DND-41 (cell line): ENCODE results near the gene PRPS1L1.

Source experiments
- ATAC-seq: fragments of 200-7000 bp; cut with Tn5 transposase; 3 replicates; pipeline ENCODE4 v1.9.1; 2021; ENCODE audit warnings: low read depth; ENCODE audit not compliant: insufficient read depth
- DNase-seq: peaks from one replicate; pipeline ENCODE4 v3.0.0-alpha.2; 2020
- H2AFZ ChIP-seq: 2 replicates; pipeline ENCODE4 v1.6.0; 2012; ENCODE audit warnings: low read depth, low read length
- H3K27ac ChIP-seq: 2 replicates; pipeline ENCODE4 v1.5.1; 2012; ENCODE audit warnings: low read length, inconsistent platforms
- H3K27me3 ChIP-seq: fragments of 200-600 bp; sonication (generic); 2 replicates; pipeline ENCODE4 v1.6.0; 2012; ENCODE audit warnings: low read length, mild to moderate bottlenecking, inconsistent platforms; ENCODE audit not compliant: insufficient read depth, poor library complexity
- H3K36me3 ChIP-seq: 2 replicates; pipeline ENCODE4 v1.5.1; 2012; ENCODE audit warnings: low read length, inconsistent platforms; ENCODE audit not compliant: insufficient read depth
- H3K4me1 ChIP-seq: 2 replicates; pipeline ENCODE4 v1.5.1; 2012; ENCODE audit warnings: mild to moderate bottlenecking, low read length; ENCODE audit not compliant: insufficient read depth
- H3K4me2 ChIP-seq: 2 replicates; pipeline ENCODE4 v1.6.0; 2012; ENCODE audit warnings: mild to moderate bottlenecking, moderate library complexity, low read length, inconsistent platforms; ENCODE audit not compliant: insufficient read depth
- H3K4me3 ChIP-seq, 2 experiments: fragments of 200-600 bp in 1 of 2; shearing (Covaris generic) in 1 of 2; 2 replicates each; pipeline ENCODE4 v1.5.1; 2012 to 2016; ENCODE audit warnings: inconsistent platforms in 2 of 2, low read length in 2 of 2, mild to moderate bottlenecking in 2 of 2, low read depth in 1 of 2, moderate library complexity in 1 of 2
- H3K79me2 ChIP-seq: 2 replicates; pipeline ENCODE4 v1.6.0; 2012; ENCODE audit warnings: low read length, inconsistent platforms; ENCODE audit not compliant: insufficient read depth
- H3K9ac ChIP-seq: 2 replicates; pipeline ENCODE4 v1.6.0; 2012; ENCODE audit warnings: low read depth, mild to moderate bottlenecking, inconsistent platforms, low read length, moderate library complexity
- H3K9me3 ChIP-seq: 2 replicates; pipeline ENCODE4 v1.5.1; 2012; ENCODE audit warnings: low read length, moderate library complexity, mild to moderate bottlenecking, inconsistent platforms; ENCODE audit not compliant: insufficient read depth, severe bottlenecking
- H4K20me1 ChIP-seq: 2 replicates; pipeline ENCODE4 v1.6.0; 2012; ENCODE audit warnings: low read length; ENCODE audit not compliant: insufficient read depth
- EZH2 ChIP-seq: IDR thresholded peaks from 3 replicates; pipeline ENCODE4 v1.6.1; 2012; ENCODE audit warnings: borderline replicate concordance, low read depth, mild to moderate bottlenecking, moderate library complexity, low read length, inconsistent platforms; ENCODE audit not compliant: severe bottlenecking
- TF ChIP-seq, protein P1 (sequence below): IDR thresholded peaks from 2 replicates; pipeline ENCODE4 v1.5.1; 2012; ENCODE audit warnings: borderline replicate concordance, low read length, moderate library complexity, mild to moderate bottlenecking; ENCODE audit not compliant: poor library complexity, severe bottlenecking; ENCODE audit errors: extremely low read depth

The PRPS1L1 gene

DNA sequence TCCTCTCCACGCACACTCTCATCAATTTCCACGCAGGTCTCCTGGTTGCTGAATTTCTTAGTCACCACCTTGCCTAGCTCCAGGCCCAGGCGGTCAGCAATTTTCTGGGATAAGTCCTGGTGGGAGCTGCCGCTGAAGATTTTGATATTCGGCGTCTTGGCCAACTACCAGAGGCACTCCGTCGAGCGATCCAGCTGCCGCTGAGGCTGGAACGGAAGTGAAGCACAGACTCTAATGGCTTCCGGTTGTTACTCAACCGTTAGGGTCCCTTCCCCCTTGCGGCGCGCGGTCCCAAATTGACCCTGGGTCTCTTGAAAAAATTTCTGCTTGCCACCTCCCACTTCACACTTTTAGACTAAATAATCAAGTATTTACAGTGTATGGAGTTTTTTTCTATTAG, at the start of gene PRPS1L1:
Gene PRPS1L1 (minus strand): TSS at position 219 of the 400 bp plus-strand sequence.
- Histone ChIP-seq H3K27ac (no peak within 1 kb of the TSS), H3K27me3 (peaks cover 2% of the 10 kb centered on the region), H2AFZ (no peak within 1 kb of the TSS), H3K4me2 (no peak within 1 kb of the TSS), H3K9ac (no peak within 1 kb of the TSS), H4K20me1 (no peaks in the 10 kb centered on the region), H3K4me1 (no peaks in the 10 kb centered on the region), H3K79me2 (no peaks in the 10 kb centered on the region), H3K9me3 (no peaks in the 10 kb centered on the region), H3K4me3 (no peak within 1 kb of the TSS), H3K36me3 (no peaks in the 10 kb centered on the region)
- TF ChIP-seq, protein P1, sequence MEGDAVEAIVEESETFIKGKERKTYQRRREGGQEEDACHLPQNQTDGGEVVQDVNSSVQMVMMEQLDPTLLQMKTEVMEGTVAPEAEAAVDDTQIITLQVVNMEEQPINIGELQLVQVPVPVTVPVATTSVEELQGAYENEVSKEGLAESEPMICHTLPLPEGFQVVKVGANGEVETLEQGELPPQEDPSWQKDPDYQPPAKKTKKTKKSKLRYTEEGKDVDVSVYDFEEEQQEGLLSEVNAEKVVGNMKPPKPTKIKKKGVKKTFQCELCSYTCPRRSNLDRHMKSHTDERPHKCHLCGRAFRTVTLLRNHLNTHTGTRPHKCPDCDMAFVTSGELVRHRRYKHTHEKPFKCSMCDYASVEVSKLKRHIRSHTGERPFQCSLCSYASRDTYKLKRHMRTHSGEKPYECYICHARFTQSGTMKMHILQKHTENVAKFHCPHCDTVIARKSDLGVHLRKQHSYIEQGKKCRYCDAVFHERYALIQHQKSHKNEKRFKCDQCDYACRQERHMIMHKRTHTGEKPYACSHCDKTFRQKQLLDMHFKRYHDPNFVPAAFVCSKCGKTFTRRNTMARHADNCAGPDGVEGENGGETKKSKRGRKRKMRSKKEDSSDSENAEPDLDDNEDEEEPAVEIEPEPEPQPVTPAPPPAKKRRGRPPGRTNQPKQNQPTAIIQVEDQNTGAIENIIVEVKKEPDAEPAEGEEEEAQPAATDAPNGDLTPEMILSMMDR: no peak
- TF ChIP-seq EZH2: no peak
- DNase-seq: no peak
- ATAC-seq: no peak

GRCh38 chr7:18076461-18076860, 48.8 kb upstream of the PRPS1L1 start:
- H3K4me2 ChIP-seq: no peak overlapping the region
- H3K4me3 ChIP-seq: no peak overlapping the region
- H2AFZ ChIP-seq: no peak overlapping the region
- no peak for ATAC-seq
- no peak overlapping the region for H3K9ac ChIP-seq
- H3K36me3 ChIP-seq: no peaks in the 10 kb centered on the region
- no peaks in the 10 kb centered on the region for H3K4me1 ChIP-seq
- no peak overlapping the region for H3K27ac ChIP-seq
- H3K9me3 ChIP-seq: no peaks in the 10 kb centered on the region
- H3K27me3 ChIP-seq: no peaks in the 10 kb centered on the region
- H3K79me2 ChIP-seq: no peaks in the 10 kb centered on the region
- H4K20me1 ChIP-seq: no peaks in the 10 kb centered on the region
- DNase-seq: no peak
- TF ChIP-seq EZH2: no peak
- TF ChIP-seq, protein P1: no peak

- H3K79me2 ChIP-seq: no peaks in the 10 kb centered on the region
- no peak overlapping the region for H2AFZ ChIP-seq
- no peaks in the 10 kb centered on the region for H3K9me3 ChIP-seq
- DNase-seq: no peak
- no peaks in the 10 kb centered on the region for H3K36me3 ChIP-seq
- H3K9ac ChIP-seq: no peak overlapping the region
- no peaks in the 10 kb centered on the region for H3K4me1 ChIP-seq
- no peak for TF ChIP-seq EZH2
- TF ChIP-seq, protein P1: no peak
- H3K27ac ChIP-seq: no peak overlapping the region
- H3K4me3 ChIP-seq: no peak overlapping the region
- peaks cover 2% of the 10 kb centered on the region for H3K27me3 ChIP-seq
- H3K4me2 ChIP-seq: no peak overlapping the region
- no peaks in the 10 kb centered on the region for H4K20me1 ChIP-seq
- ATAC-seq: no peak
Measured at GRCh38 chr7:18068745-18069144, 41.1 kb upstream of the PRPS1L1 start.
